Panc1 (cell line): Measurements from ENCODE around the gene MAFG. TPM values are rescaled to one million over a fixed set of nuclear protein-coding genes. Genes with fewer than 3 reads are reported as not detected.
A peak's percentile ranks its signal among the peaks of the same experiment; 100 is the strongest.

Experiments
- ATAC-seq: fragments of 200-7000 bp; cut with Tn5 transposase; 2 replicates; pipeline ENCODE4 v1.9.1; 2020; ENCODE audit warnings: mild to moderate bottlenecking, moderate library complexity
- BruUV-seq: library from RNA; stranded (reverse); fragments of 400-500 nt; replicated peaks from 2 replicates; lab custom pipeline; 2021; lab: Mats Ljungman, UMichigan
- CTCF ChIA-PET: fragments of 300-600 bp; sonication (Branson Sonifier 250); formaldehyde crosslinking; loops from one replicate; lab custom pipeline; 2022; ENCODE audit warnings: antibody characterized with exemption; lab: Charles Lee
- POLR2A ChIA-PET: fragments of 300-600 bp; sonication (Branson Sonifier 250); formaldehyde crosslinking; loops from one replicate; lab custom pipeline; 2022; ENCODE audit warnings: antibody characterized with exemption; lab: Charles Lee
- DNase-seq: peaks from one replicate; pipeline ENCODE4 v3.0.0-alpha.2; 2010; ENCODE audit warnings: low read depth, low spot score
- H3K27ac ChIP-seq: 2 replicates; pipeline ENCODE4 v1.5.1; 2011; ENCODE audit warnings: mild to moderate bottlenecking, low read length, inconsistent platforms
- H3K27me3 ChIP-seq: fragments of 200-500 bp; sonication (Bioruptor generic); 2 replicates; pipeline ENCODE4 v1.6.0; 2014; ENCODE audit warnings: low read length, inconsistent platforms; ENCODE audit not compliant: control insufficient read depth, insufficient read depth
- H3K36me3 ChIP-seq: fragments of 200-500 bp; sonication (Bioruptor generic); 2 replicates; pipeline ENCODE4 v1.5.1; 2014; ENCODE audit warnings: inconsistent platforms, mild to moderate bottlenecking, low read length, moderate library complexity; ENCODE audit not compliant: control insufficient read depth, insufficient read depth
- H3K4me1 ChIP-seq: 2 replicates; pipeline ENCODE4 v1.5.1; 2011; ENCODE audit warnings: inconsistent platforms, mild to moderate bottlenecking, low read length, moderate library complexity; ENCODE audit not compliant: control insufficient read depth, insufficient read depth
- H3K4me3 ChIP-seq, 2 experiments: 2 replicates each; pipeline ENCODE4 v1.5.1; 2011 to 2012; ENCODE audit warnings: low read depth in 2 of 2, low read length in 2 of 2, mild to moderate bottlenecking in 2 of 2, inconsistent platforms in 1 of 2, moderate library complexity in 1 of 2
- H3K9me3 ChIP-seq: fragments of 200-500 bp; sonication (Bioruptor generic); 2 replicates; pipeline ENCODE4 v1.5.1; 2014; ENCODE audit warnings: low read depth, mild to moderate bottlenecking, inconsistent platforms, low read length, moderate library complexity; ENCODE audit not compliant: control insufficient read depth, insufficient read depth
- CTCF ChIP-seq: fragments of 450-650 bp; IDR thresholded peaks from 2 replicates; pipeline ENCODE4 v1.5.1; 2017; ENCODE audit warnings: mild to moderate bottlenecking
- POLR2AphosphoS5 ChIP-seq: IDR thresholded peaks from 2 replicates; pipeline ENCODE4 v1.6.1; 2012; ENCODE audit warnings: mild to moderate bottlenecking, low read depth, low read length, moderate library complexity
- REST ChIP-seq, 2 experiments: IDR thresholded peaks; 2 replicates each; pipeline ENCODE4 v1.6.1; 2011 to 2012; ENCODE audit warnings: low read depth in 2 of 2, control low read depth in 1 of 2, low read length in 1 of 2, mild to moderate bottlenecking in 1 of 2, moderate library complexity in 1 of 2; ENCODE audit not compliant: insufficient read depth in 1 of 2
- SIN3A ChIP-seq: IDR thresholded peaks from 2 replicates; pipeline ENCODE4 v1.6.1; 2012; ENCODE audit warnings: low read depth, mild to moderate bottlenecking, low read length, moderate library complexity, borderline replicate concordance; ENCODE audit not compliant: insufficient read depth
- TCF7L2 ChIP-seq: IDR thresholded peaks from 2 replicates; pipeline ENCODE4 v1.6.1; 2011; ENCODE audit warnings: mild to moderate bottlenecking, low read depth, low read length, inconsistent platforms
- in situ Hi-C: cut with HindIII; loops from 2 replicates; pipeline ENCODE4 v1.10.0; 2016; ENCODE audit warnings: low sequenced_read_pairs, low pct_unique_long_range_greater_than_20kb
- intact Hi-C: fragments of 100-400 bp; cut with micrococcal nuclease; formaldehyde crosslinking; loops from one replicate; pipeline ENCODE4 v1.10.0; 2022; ENCODE audit not compliant: unreplicated experiment
- total RNA-seq: library from RNA; stranded (reverse); gene quantifications from one replicate; pipeline ENCODE4 v1.2.1, GENCODE V29; 2021; ENCODE audit not compliant: unreplicated experiment

Gene MAFG
- total RNA-seq, 1 experiment from 2014 or later = 57.0 TPM

- BruUV-seq = no TSS peak
- ChIA-PET CTCF (interaction anchor here (0.6 kb wide), 2 partner anchors 37 to 90 kb away, joined by 3 to 5 read pairs; no protein-coding TSS in a partner anchor), POLR2A (interaction anchor here (0.6 kb wide), 1 partner anchor 32 kb away, joined by 3 read pairs; no protein-coding TSS in a partner anchor)
- DNase-seq = no peak
- Histone ChIP-seq H3K27me3 (no peaks in the 10 kb centered on the region), H3K4me1 (peaks cover 40% of the 10 kb centered on the region), H3K4me3 (peak overlapping the region in 1 of 2 experiments; percentile 79; a peak in 3 of 4 replicates), H3K27ac (peak overlapping the region; percentile 85; the same call in 1 of the 2 replicates), H3K36me3 (no peaks in the 10 kb centered on the region; the same call in 1 of the 2 replicates), H3K9me3 (no peaks in the 10 kb centered on the region)
- ATAC-seq = no peak
- in situ Hi-C loops = no loop called here
- intact Hi-C loops = no loop called here
- TF ChIP-seq TCF7L2 (no peak), SIN3A (no peak), POLR2AphosphoS5 (no peak), REST (IDR thresholded peaks at IDR 0.05; ENCODE audit: insufficient read depth in 1 of 2, low read depth in 2 of 2, low read length in 1 of 2) (no peak), CTCF (no peak)
These were observed 2.0 kb upstream of the MAFG start for GRCh38 chr17:81929253-81930141.

GRCh38 chr17:81928544-81929252 lies 1.2 kb upstream of the MAFG start:
- intact Hi-C loops = no loop called here
- ChIA-PET CTCF (interaction anchor here (0.6 kb wide), 1 partner anchor 36 kb away, joined by 3 read pairs; no protein-coding TSS in a partner anchor), POLR2A (no interaction called here)
- ATAC-seq = peak; percentile 15
- Histone ChIP-seq H3K4me3 (peak overlapping the region; percentile 61 to 79), H3K27me3 (no peaks in the 10 kb centered on the region), H3K9me3 (no peaks in the 10 kb centered on the region), H3K4me1 (peaks cover 48% of the 10 kb centered on the region), H3K27ac (peak overlapping the region; percentile 85), H3K36me3 (no peaks in the 10 kb centered on the region; the same call in 1 of the 2 replicates)
- DNase-seq = no peak
- TF ChIP-seq SIN3A (no peak; the same call in 1 of the 2 replicates), CTCF (no peak), POLR2AphosphoS5 (no peak), TCF7L2 (no peak), REST (IDR thresholded peaks at IDR 0.05; ENCODE audit: insufficient read depth in 1 of 2, low read depth in 2 of 2, low read length in 1 of 2) (no peak; a peak in 1 of 4 replicates)
- in situ Hi-C loops = no loop called here
- BruUV-seq = no TSS peak
